HG02840 (cell line): ENCODE results near the gene NHSL2.

ENCODE experiments used
- ATAC-seq: cut with Tn5 transposase; IDR thresholded peaks from one replicate; pipeline ENCODE4 v1.9.1; 2021; ENCODE audit warnings: mild to moderate bottlenecking, moderate library complexity, moderate number of reproducible peaks; ENCODE audit not compliant: unreplicated experiment, low FRiP score

Gene NHSL2

DNA sequence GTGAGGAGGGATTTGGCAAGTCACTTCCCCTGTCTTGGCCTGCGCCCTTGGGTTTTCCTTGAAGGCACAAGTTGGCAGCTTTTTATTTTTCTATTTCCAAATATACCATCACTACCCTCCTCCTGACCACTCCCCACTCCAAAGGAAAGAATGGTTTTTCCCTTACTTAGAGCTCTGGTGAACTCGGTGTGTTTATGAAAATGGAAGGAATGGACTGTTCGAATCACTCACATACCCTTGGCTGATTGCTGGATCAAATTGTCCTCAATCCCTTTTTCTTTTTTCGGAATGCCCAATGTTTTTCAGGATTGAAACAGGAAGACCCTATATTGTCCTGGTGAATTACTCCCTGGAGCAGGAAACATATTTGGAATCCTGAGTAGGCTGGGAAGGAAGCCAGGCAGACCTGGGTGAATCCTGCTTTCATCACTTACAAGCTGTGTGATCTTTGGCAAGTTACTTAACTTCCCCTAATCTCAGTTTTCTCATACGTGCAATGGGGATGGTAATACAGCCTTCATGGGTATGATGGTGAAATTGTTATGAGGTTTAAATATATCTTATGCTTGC, 150.4 kb downstream of the NHSL2 start:
- no peak for ATAC-seq

- no peak for ATAC-seq
These were observed 152.3 kb downstream of the NHSL2 start for GRCh38 chrX:72062916-72063315.

- no peak for ATAC-seq
These were observed 158.9 kb downstream of the NHSL2 start for GRCh38 chrX:72069350-72070160.

DNA sequence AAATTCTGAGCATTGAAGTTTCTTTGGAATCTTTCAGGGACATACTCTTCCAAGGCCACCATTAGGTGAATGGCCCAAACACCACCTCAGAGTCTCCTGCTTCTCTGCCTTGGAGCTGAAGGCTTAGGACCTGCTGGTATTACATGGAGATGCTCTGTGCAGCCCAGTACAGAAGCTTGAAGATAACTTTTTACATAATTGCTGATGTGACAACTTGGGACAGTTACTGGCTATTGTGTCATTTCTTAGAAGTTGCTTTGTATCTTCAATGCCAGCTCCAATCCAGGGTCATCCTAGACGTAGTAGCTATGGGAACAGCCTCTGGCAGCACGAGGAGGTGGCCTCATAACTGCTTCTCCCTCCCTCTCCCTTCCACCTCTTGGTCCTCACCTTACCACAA, 160.6 kb downstream of the NHSL2 start:
- ATAC-seq = no peak

DNA sequence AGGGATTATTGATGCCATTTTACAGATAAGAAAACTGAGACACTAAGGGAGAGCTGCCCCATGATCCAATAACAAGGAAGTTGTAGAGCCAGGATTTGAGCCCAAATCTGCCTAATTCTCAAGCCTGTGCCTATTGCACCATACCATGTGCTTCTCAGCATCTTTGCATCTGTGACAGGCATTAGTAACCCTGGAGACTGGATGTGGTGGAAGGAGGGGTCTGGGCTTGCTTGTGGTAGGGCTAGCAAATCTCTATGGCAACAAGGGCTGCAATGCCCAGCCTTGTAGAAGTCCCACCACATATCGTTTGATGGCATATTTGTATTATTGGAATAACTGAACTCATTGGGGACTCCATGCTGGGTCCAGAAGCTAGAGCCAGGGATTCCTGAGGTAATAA, 163.0 kb downstream of the NHSL2 start:
- no peak for ATAC-seq

GRCh38 chrX:72078411-72078810, 167.8 kb downstream of the NHSL2 start:
- no peak for ATAC-seq

GRCh38 chrX:72079607-72080006, 169.0 kb downstream of the NHSL2 start:
- no peak for ATAC-seq

DNA sequence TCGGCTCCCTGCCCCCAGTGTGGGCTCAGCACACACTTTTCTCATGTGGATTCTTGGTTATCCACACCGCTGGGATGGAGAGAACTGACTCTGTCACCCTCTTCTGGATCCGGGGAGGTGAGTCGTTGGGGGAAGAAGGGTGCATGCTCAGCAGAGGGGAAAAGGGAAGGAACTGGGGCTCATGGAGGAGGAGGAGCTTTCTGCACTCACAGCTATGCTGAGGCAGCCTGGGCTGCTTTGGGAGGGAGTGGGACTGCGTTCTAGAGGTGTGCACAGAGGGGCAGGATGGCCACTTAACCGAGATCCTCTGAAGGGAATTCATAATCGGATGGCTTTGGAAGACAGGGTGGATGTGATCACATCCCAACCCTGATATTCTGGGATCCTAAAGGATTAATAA, 169.5 kb downstream of the NHSL2 start:
- no peak for ATAC-seq

GRCh38 chrX:72080800-72081199, 170.2 kb downstream of the NHSL2 start:
- ATAC-seq = no peak

DNA sequence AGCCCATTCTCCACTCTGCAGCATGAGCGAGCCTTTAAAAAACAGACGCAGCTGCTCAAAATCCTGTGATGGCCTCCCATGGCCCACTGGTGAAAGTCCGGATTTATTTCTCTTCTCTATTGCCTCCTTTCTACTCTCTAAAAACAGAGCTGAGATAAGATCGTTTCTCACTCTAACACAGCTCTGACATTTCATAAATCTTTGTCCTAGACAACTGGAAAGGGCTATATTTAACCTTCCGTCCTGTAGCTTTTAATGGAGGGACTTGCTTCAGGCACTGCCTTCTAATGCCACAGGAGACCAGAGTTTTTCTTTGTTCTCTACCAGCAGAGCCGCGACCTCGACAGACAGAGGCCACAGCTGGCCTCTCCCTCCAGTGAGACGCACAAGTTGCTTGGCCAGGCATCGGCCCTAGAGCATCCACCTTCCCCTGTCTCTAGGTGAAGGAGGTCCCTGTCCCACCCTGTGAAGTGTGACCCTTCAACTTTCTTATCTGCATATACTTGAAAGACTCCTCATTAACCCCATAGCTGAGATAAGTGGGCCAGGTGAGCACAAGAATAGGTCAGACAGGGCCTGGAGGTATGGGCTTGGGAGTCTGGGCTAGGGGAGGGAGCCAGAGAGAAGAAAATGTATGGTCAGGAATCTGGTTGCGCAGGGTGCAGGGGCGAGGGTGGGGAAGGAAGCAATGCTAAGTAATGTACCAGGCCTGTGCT, 171.1 kb downstream of the NHSL2 start:
- ATAC-seq = no peak

GRCh38 chrX:72083291-72083690, 172.6 kb downstream of the NHSL2 start:
- no peak for ATAC-seq

DNA sequence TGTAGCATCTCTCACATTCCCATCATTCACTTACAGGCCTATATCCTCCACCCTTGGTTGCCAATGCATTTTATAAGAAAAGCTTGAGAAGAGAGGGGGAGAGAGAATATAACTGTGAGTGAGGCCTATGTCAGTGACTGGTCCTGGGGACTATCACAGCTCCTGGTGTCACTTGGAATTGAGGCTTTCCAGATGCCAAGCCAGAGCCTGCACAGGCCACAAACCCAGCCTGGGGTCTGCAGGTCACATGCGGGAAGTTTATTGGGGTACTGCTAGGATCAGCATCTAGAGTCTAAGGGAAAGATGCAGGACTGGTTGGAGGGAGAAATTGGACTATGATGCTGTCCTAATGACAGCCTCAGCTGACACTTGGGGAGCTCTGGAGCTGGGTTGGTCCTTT, 173.5 kb downstream of the NHSL2 start:
- ATAC-seq = no peak

GRCh38 chrX:72086995-72087394, 176.3 kb downstream of the NHSL2 start:
- ATAC-seq = no peak

GRCh38 chrX:72088761-72089160, 178.1 kb downstream of the NHSL2 start:
- no peak for ATAC-seq

DNA sequence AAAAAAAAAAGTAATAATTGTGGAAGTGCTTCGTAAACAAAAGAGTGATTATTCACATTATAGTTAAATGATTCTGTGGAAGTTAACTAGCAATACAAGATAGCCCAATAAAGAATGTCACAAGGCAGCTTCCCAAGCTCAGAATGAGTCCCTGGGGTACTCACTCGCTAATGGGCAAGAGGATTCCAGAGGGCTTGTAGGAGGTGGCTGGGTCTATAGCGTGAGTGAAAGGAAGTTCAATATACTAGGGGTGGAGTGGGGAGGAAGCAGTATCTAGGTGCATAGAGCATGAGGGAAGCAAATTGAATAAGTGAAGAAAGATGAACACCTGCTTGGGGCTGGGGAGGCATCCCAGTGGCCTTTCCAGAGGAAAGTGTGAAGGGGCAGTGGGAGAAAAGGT, 178.6 kb downstream of the NHSL2 start:
- ATAC-seq = no peak

DNA sequence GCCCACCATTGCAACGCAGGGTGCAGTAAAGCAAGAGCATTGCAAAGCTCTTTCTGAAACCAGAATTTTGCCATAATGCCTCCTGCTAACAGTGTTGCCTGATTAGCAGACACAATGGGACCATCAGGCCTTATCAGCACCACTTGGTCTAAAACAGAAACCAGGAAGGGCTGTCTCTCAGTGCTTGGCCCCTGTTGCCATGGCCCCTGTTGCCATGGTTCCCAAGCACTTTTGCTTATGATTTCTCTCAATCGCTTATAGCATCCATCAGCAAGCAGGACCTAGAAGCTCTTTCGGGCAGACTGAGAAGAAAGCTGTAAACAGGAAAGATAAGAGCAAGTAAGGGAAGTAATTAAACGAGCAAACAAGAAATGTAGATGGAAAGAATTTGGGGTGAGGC, 184.2 kb downstream of the NHSL2 start:
- ATAC-seq = no peak

GRCh38 chrX:72095370-72095769, 184.7 kb downstream of the NHSL2 start:
- no peak for ATAC-seq

DNA sequence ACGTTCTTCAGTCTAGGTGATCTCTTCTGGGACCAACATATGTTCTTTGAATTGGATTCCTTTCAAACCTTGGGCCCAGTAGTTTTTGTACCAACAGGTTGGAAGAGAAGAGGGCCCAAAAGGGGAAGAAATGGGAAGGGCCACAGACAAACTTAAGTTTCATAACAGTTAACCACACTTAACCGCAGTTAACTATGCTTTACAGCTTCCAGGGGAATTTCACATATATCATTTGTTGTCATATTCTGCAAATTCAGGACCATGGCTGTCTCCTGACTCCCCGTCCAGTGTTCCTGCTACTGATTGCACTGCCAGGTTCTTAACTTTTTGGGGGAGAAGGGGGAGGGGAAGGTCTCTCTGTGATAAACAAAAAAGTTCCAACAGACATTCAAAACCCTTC, 186.5 kb downstream of the NHSL2 start:
- ATAC-seq = no peak

- ATAC-seq = no peak
These were observed 189.6 kb downstream of the NHSL2 start for GRCh38 chrX:72100051-72100755.

DNA sequence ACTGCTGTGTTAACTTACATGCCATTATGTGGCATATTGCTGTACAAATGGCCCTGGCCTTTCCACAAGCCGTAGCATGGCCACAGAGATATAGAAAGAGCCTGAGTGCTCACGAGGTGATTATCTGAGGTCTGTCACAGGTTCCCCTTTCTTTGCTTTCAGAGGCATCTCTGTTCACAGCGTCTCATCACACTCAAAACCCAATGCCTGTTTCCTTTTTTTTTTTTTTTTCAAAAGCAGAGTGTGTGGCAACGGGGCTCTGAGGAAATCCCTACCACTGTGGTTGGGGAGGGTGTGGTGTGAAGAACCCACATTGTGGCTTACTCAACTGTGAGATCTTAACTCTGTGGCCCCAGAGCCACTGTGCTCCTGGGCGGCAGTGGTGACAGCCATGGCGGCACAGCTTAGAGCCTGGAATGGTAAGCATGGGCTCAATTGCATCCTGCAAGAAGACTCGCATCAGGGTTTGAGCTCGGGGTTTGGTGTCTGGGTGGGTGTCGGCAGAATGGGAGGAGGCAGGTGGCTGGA, 190.2 kb downstream of the NHSL2 start:
- ATAC-seq = peak; percentile 74

GRCh38 chrX:72101597-72102037, 191.0 kb downstream of the NHSL2 start:
- ATAC-seq = no peak
